MCF 10A (cell line): ENCODE data around the gene VPS45. TPM values are rescaled to one million over a fixed set of nuclear protein-coding genes. Genes with fewer than 3 reads are reported as not detected.

ENCODE experiments used
- BruUV-seq: library from RNA; stranded (reverse); fragments of 400-500 nt; replicated peaks from 2 replicates; lab custom pipeline; 2021; lab: Mats Ljungman, UMichigan
- CTCF ChIA-PET: fragments of 300-600 bp; sonication (Branson Sonifier 250); formaldehyde crosslinking; extraction: SDS; loops from one replicate; lab custom pipeline; 2021; ENCODE audit warnings: antibody characterized with exemption, inconsistent platforms; lab: Yijun Ruan, JAX
- POLR2A ChIA-PET: fragments of 300-600, 350-650 bp; sonication (Branson Sonifier 250); formaldehyde crosslinking; extraction: SDS; loops from one replicate; lab custom pipeline; 2020; ENCODE audit warnings: antibody characterized with exemption, inconsistent platforms; lab: Yijun Ruan, JAX
- DNase-seq: peaks from one replicate; pipeline ENCODE4 v3.0.0-alpha.2; 2018; ENCODE audit not compliant: unreplicated experiment
- H3K27ac Mint-ChIP-seq: one replicate; pipeline ENCODE4 v1.8.0; 2022; ENCODE audit warnings: mild to moderate bottlenecking, low read depth, mixed read lengths; ENCODE audit not compliant: unreplicated experiment
- H3K27me3 Mint-ChIP-seq: one replicate; pipeline ENCODE4 v1.8.0; 2022; ENCODE audit warnings: mixed read lengths; ENCODE audit not compliant: insufficient read depth, unreplicated experiment
- H3K36me3 Mint-ChIP-seq: one replicate; pipeline ENCODE4 v1.8.0; 2022; ENCODE audit warnings: mild to moderate bottlenecking, moderate library complexity, mixed read lengths; ENCODE audit not compliant: insufficient read depth, unreplicated experiment
- H3K4me1 Mint-ChIP-seq: one replicate; pipeline ENCODE4 v1.8.0; 2022; ENCODE audit warnings: mixed read lengths; ENCODE audit not compliant: insufficient read depth, unreplicated experiment
- H3K4me3 Mint-ChIP-seq: one replicate; pipeline ENCODE4 v1.8.0; 2022; ENCODE audit warnings: mild to moderate bottlenecking, moderate library complexity, mixed read lengths; ENCODE audit not compliant: unreplicated experiment
- H3K9me3 Mint-ChIP-seq: one replicate; pipeline ENCODE4 v1.8.0; 2022; ENCODE audit warnings: mixed read lengths; ENCODE audit not compliant: unreplicated experiment
- intact Hi-C: fragments of 100-400 bp; cut with micrococcal nuclease; formaldehyde crosslinking; loops from 2 replicates; pipeline ENCODE4 v1.14.1; 2022
- total RNA-seq: library from RNA; stranded (reverse); gene quantifications from 2 replicates; pipeline ENCODE4 v1.2.3, GENCODE V29; 2022
- TF ChIP-seq, protein P1 (sequence below): fragments of 200-600 bp; IDR thresholded peaks from one replicate; pipeline ENCODE4 v1.8.0; 2022; ENCODE audit warnings: antibody characterized with exemption, mild to moderate bottlenecking; ENCODE audit not compliant: unreplicated experiment

Gene VPS45
- total RNA-seq, 1 experiment from 2014 or later = 35.1 TPM

DNA sequence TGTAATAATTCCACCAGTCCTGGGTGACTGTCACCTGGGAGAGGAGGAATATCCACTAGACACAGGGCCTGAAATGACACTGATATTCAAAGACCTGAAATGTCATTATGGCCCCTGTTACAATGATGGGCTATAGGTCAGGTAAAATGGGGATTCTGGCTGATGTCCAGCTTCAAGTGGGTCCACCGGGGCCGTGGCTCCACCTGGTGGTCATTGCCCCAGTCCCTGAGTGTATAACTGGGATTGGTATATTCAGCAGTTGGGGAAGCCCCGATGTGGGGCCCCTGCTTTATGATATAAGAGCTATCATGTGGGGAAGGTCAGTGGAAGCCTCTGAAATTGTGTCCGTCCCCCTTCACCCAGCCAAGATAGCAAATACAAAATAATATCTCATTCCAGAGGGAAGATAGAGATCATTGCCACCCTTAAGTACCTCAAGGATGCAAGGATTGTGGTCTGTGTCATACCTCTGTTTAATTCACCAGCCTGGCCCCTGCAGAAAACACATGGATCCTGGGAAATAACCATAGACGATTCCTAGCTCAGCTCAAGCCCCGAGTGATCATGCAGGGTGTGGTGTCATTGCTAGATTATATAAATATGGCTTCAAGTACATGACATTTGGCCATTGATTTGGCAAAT is 101.5 kb downstream of the VPS45 start:
- TF ChIP-seq, protein P1, sequence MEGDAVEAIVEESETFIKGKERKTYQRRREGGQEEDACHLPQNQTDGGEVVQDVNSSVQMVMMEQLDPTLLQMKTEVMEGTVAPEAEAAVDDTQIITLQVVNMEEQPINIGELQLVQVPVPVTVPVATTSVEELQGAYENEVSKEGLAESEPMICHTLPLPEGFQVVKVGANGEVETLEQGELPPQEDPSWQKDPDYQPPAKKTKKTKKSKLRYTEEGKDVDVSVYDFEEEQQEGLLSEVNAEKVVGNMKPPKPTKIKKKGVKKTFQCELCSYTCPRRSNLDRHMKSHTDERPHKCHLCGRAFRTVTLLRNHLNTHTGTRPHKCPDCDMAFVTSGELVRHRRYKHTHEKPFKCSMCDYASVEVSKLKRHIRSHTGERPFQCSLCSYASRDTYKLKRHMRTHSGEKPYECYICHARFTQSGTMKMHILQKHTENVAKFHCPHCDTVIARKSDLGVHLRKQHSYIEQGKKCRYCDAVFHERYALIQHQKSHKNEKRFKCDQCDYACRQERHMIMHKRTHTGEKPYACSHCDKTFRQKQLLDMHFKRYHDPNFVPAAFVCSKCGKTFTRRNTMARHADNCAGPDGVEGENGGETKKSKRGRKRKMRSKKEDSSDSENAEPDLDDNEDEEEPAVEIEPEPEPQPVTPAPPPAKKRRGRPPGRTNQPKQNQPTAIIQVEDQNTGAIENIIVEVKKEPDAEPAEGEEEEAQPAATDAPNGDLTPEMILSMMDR = peak; percentile 88
- intact Hi-C loops = loop anchor here (1.0 kb wide), 3 partner anchors 96 to 282 kb away; a partner anchor contains a TSS
- no peak overlapping the region for H3K4me3 Mint-ChIP-seq
- H3K36me3 Mint-ChIP-seq = no peaks in the 10 kb centered on the region
- peak; percentile 82 for DNase-seq
- no peaks in the 10 kb centered on the region for H3K9me3 Mint-ChIP-seq
- H3K27ac Mint-ChIP-seq = no peak overlapping the region
- no peaks in the 10 kb centered on the region for H3K4me1 Mint-ChIP-seq
- no peaks in the 10 kb centered on the region for H3K27me3 Mint-ChIP-seq
- no TSS peak for BruUV-seq
- POLR2A ChIA-PET = interaction anchor here (0.6 to 2.3 kb wide), 9 partner anchors 9 to 1182 kb away, joined by 3 to 11 read pairs (median 4); partner anchors contain the start of gene VPS45
- CTCF ChIA-PET = interaction anchor here (0.6 to 13.7 kb wide), 19 partner anchors 10 to 285 kb away, joined by 3 to 223 read pairs (median 5); partner anchors contain the start of gene VPS45

DNA sequence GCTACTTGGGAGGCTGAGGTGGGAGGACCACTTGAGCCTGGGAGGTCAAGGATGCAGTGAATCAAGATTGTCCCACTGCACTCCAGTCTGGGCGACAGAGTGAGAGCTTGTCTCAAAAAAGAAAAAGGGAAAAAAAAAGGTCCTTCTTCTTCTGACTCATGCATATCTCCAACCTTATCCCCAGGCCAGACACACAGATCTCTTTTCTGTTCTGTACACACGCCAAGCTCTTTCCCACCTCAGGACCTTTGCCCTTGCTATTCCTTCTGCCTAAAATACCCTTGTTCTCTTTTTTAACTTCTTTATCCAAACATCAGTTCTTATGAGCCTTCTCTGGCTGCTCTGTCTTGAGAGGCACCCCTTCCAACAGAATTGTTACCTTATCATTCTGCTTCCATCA is 104.2 kb downstream of the VPS45 start:
- Mint-ChIP-seq H3K4me3 (no peak overlapping the region), H3K27ac (no peak overlapping the region), H3K36me3 (no peaks in the 10 kb centered on the region), H3K9me3 (no peaks in the 10 kb centered on the region), H3K4me1 (no peaks in the 10 kb centered on the region), H3K27me3 (no peaks in the 10 kb centered on the region)
- no peak for DNase-seq
- intact Hi-C loops = no loop called here
- POLR2A ChIA-PET = interaction anchor here (0.6 to 1.2 kb wide), 2 partner anchors 235 to 284 kb away, joined by 3 read pairs; partner anchors contain the start of gene MTMR11
- no TSS peak for BruUV-seq
- CTCF ChIA-PET = interaction anchor here (0.6 to 13.7 kb wide), 7 partner anchors 10 to 283 kb away, joined by 3 to 223 read pairs (median 5); no protein-coding TSS in a partner anchor
- TF ChIP-seq, protein P1 = no peak

DNA sequence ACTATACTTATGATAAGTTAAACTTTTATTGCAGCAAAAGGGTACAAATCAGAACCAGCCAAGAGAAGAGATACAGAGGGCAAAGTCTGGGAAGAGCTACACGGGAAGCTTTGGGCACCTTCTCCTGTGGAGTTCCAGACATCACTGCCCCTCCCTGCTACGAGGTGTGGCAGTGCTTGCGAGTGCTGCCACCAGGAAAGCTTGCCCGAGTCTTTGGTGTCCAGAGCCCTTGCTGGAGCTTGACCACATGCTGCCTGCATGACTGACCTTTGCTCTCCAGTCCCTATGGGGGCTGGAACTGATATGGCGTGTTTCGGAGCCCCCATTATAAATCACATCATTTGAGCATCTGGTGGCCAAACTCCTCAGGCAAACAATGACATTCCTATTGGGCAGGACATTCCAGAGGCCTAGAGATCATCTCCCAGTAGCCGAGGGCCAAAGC is 105.6 kb downstream of the VPS45 start:
- TF ChIP-seq, protein P1 = no peak
- BruUV-seq = no TSS peak
- no peak for DNase-seq
- intact Hi-C loops = no loop called here
- Mint-ChIP-seq H3K4me3 (no peak overlapping the region), H3K27ac (no peak overlapping the region), H3K4me1 (no peaks in the 10 kb centered on the region), H3K36me3 (no peaks in the 10 kb centered on the region), H3K9me3 (no peaks in the 10 kb centered on the region), H3K27me3 (no peaks in the 10 kb centered on the region)
- ChIA-PET POLR2A (no interaction called here), CTCF (interaction anchor here (0.6 to 13.7 kb wide), 3 partner anchors 9 to 207 kb away, joined by 3 to 223 read pairs (median 3); no protein-coding TSS in a partner anchor)

DNA sequence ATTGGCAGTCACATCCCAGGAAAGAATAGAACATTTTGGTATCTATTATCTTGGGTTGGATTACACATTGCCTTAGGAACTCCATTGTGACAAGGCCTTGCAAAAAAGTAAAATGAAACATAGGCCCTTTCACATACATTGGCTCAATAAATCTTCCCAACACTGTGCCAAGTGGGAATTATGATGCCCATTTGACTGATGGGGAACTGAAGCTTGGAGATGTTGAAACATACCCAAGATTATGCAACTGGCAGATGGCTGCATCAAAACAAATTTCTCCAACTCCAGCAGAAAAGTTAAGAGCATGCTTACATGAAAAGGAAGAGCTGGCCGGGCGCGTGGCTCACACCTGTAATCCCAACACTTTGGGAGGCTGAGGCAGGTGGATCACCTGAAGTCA is 109.0 kb downstream of the VPS45 start:
- intact Hi-C loops = no loop called here
- Mint-ChIP-seq H3K4me3 (no peak overlapping the region), H3K27me3 (no peaks in the 10 kb centered on the region), H3K36me3 (no peaks in the 10 kb centered on the region), H3K9me3 (no peaks in the 10 kb centered on the region), H3K4me1 (no peaks in the 10 kb centered on the region), H3K27ac (no peak overlapping the region)
- ChIA-PET CTCF (interaction anchor here (0.6 to 14.8 kb wide), 4 partner anchors 9 to 103 kb away, joined by 3 to 223 read pairs (median 24); no protein-coding TSS in a partner anchor), POLR2A (interaction anchor here (0.8 to 2.5 kb wide), 3 partner anchors 7 to 239 kb away, joined by 3 to 11 read pairs (median 3); partner anchors contain the start of gene VPS45)
- DNase-seq = peak; percentile 66
- TF ChIP-seq, protein P1 = no peak
- no TSS peak for BruUV-seq
